Measurements from ENCODE around the gene FOXJ1.

DNA sequence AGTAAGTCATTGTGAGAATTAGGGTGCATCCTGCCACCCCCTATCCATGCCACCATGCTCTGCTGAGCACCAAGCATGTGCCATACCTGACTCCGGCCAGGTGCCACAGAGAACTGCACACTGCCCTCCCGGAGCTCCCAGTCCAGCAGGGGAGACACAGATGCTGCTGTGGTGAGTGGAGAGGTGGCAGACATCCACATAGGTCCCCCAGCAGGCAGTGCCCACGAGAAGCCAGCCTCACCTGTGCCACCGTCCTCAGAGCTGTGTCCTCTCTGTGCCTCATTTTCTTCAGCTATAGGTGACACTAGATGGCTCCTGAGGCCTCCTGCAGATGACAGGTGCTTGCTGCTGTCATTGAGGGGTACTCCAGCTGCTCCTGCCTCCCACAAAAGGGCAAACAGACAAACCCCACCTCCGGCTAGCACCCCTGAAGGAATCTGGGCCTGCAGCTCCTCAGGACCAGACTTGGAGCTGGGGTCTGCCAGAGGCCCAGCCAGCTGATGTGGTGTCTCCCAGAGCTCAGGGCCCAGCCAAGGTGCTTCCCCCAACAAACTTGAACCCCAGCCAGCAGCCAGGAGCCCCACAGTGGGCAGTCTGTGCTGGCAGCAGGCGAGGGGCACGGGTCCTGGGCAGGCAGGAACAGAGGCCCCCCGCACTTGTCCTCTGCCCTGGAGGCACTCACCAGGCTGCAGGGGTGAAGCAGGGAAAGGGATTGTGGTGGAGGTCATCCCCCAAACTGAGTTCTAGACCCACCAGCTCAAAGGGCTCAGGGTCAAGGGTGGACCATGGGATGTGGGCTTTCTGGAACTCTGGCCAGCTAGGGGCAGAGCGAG is 17.1 kb downstream of the FOXJ1 start:
- TF ChIP-seq, protein P1, sequence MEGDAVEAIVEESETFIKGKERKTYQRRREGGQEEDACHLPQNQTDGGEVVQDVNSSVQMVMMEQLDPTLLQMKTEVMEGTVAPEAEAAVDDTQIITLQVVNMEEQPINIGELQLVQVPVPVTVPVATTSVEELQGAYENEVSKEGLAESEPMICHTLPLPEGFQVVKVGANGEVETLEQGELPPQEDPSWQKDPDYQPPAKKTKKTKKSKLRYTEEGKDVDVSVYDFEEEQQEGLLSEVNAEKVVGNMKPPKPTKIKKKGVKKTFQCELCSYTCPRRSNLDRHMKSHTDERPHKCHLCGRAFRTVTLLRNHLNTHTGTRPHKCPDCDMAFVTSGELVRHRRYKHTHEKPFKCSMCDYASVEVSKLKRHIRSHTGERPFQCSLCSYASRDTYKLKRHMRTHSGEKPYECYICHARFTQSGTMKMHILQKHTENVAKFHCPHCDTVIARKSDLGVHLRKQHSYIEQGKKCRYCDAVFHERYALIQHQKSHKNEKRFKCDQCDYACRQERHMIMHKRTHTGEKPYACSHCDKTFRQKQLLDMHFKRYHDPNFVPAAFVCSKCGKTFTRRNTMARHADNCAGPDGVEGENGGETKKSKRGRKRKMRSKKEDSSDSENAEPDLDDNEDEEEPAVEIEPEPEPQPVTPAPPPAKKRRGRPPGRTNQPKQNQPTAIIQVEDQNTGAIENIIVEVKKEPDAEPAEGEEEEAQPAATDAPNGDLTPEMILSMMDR (IDR thresholded peaks at IDR 0.05; ENCODE audit: insufficient read depth, low read length, poor library complexity, severe bottlenecking) = no peak
- no peak for TF ChIP-seq EZH2phosphoT487 (conservative IDR thresholded peaks at IDR 0.05; ENCODE audit: low read length)

All from SU-DHL-6 (cell line).